Pancreas (tissue), 10 donors: ENCODE data around the gene RFPL2. TPM values are rescaled to one million over a fixed set of nuclear protein-coding genes. Genes with fewer than 3 reads are reported as not detected.
"Not testable (repeated sequence)": the region's sequence is repeated elsewhere in the genome, so short reads cannot be mapped to it uniquely, and the experiment has no call there.

Source experiments
- ATAC-seq, 4 donors: fragments of 200-7000 bp; cut with Tn5 transposase; one replicate each; pipeline versions ENCODE4 v1.8.0 to v1.9.1; 2020; ENCODE audit warnings: mild to moderate bottlenecking in 4 of 4, moderate library complexity in 4 of 4
- DNase-seq, 6 donors: peaks; one replicate each; pipeline ENCODE4 v3.0.0-alpha.2; 2020
- FAIRE-seq: peaks from 2 replicates; lab custom pipeline; 2012; peaks lifted over from hg19 to GRCh38; lab: Jason Lieb, UNC
- H3K27ac ChIP-seq, 4 donors: fragments of 200-600 bp; sonication (generic); 1 replicate in 3 of 4; 2 replicates in 1 of 4; pipeline versions ENCODE4 v1.5.0 to v1.8.0; 2020
- H3K27me3 ChIP-seq, 4 donors: fragments of 200-600 bp; one replicate each; pipeline ENCODE4 v1.8.0; 2021
- H3K36me3 ChIP-seq, 3 donors: fragments of 200-600 bp; sonication (generic) in 1 of 3; one replicate each; pipeline versions ENCODE4 v1.5.0 to v1.8.0; 2020 to 2021
- H3K4me1 ChIP-seq, 3 donors: fragments of 200-600 bp; one replicate each; pipeline ENCODE4 v1.8.0; 2021
- H3K4me3 ChIP-seq, 4 donors: fragments of 200-600 bp; sonication (generic) in 2 of 4; one replicate each; pipeline versions ENCODE4 v1.5.0 to v1.8.0; 2020 to 2021
- H3K9me3 ChIP-seq, 4 donors: fragments of 200-600 bp; one replicate each; pipeline ENCODE4 v1.8.0; 2021
- CTCF ChIP-seq, 4 donors: fragments of 200-600 bp; sonication (generic) in 3 of 4; IDR thresholded peaks; one replicate each; pipeline versions ENCODE4 v1.5.0 to v1.8.0; 2021; ENCODE audit warnings: antibody characterized with exemption in 4 of 4
- WGBS, 2 donors: extraction: QIAGEN DNeasy Blood & Tissue Kit; methylation state at CpG; one replicate each; pipeline ENCODE4 v1.1.7; 2013; 5-methylcytosine and 5-hydroxymethylcytosine counted together
- intact Hi-C, 3 donors: fragments of 100-400 bp; cut with DNase I; formaldehyde crosslinking; loops; one replicate each; pipeline versions ENCODE4 v1.11.1 to v1.14.2; 2022
- polyA plus RNA-seq, 2 donors: library from polyadenylated mRNA; stranded (reverse); fragments of 200-250 nt; gene quantifications; one replicate each; pipeline ENCODE4 v1.2.3, GENCODE V29; 2013
- total RNA-seq, 6 donors: library from RNA; stranded (reverse); fragmentation: NEBNext Ultra II Directional in 4 of 6; extraction: Animal tissue kit (Norgen Biotek cat#: 25700) in 4 of 6; gene quantifications; one replicate each; pipeline versions ENCODE4 v1.2.1 to v1.2.4, GENCODE V29; 2021 to 2023
- donor health status: healthy with polysubstance abuse.
- donor health status: DM: no; HTN: no; CAD: no; lungs with moderate emphysema.
- donor health status: DM: no; HTN: no; CAD: no.
- donor health status: control.
- donor health status: control.
- donor health status: Bipolar disorder and iron deficiency.
- donor health status: DM: yes; HTN: yes; CAD: no.
- donor health status: DM: no; HTN: no; CAD: no.
- donor health status: DM: no; HTN: no; CAD: no.
- donor health status: DM: yes; HTN: yes; CAD: no.

The RFPL2 gene
- total and polyA plus RNA-seq, 8 donors: 0.08 to 1.5 (median 0.19) TPM; not detected in 5

GRCh38 chr22:32193346-32193745 is 11.5 kb downstream of the RFPL2 start:
- H3K4me3 ChIP-seq, H3K4me1 ChIP-seq, intact Hi-C loops, FAIRE-seq, H3K27me3 ChIP-seq, H3K9me3 ChIP-seq, H3K27ac ChIP-seq, ATAC-seq, H3K36me3 ChIP-seq, DNase-seq: not testable (repeated sequence)
- WGBS, 2 donors: 61 to 86% methylated on average over 9 of the region's 9 CpGs

DNA sequence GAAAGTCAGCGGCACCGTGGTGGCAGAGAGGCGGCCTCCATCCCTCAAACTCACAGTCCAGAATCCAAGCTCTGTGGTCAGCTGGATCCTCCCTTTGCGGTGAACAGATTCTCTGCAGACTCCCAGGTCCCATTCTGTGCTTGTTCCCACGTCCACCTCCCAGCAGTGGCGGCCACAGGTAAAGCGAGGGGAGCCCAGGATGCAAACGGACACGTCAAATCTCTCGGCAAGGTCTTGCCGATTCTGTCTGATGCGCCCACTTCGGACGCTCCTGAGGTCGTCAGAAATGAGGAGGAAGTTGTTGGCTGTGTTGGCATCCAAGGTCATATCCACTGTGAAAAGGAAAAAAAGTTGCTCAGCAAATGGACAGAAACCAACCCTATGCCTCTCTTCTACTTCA is 13.9 kb downstream of the RFPL2 start:
- intact Hi-C loops, DNase-seq, ATAC-seq: not testable (repeated sequence)

GRCh38 chr22:32185821-32186220 is 19.1 kb downstream of the RFPL2 start:
- intact Hi-C loops: no loop called here
- no peak for TF ChIP-seq CTCF (IDR thresholded peaks at IDR 0.05)
- H3K4me3 ChIP-seq: no peak overlapping the region
- H3K9me3 ChIP-seq: no peaks in the 10 kb centered on the region
- H3K4me1 ChIP-seq: no peaks in the 10 kb centered on the region
- no peak overlapping the region for H3K27ac ChIP-seq
- FAIRE-seq: no peak
- 77 to 80% methylated on average over 3 of the region's 3 CpGs for WGBS, 2 donors
- no peaks in the 10 kb centered on the region for H3K36me3 ChIP-seq
- DNase-seq: no peak
- peak in 1 of 4 donors; percentile 40 for ATAC-seq
- H3K27me3 ChIP-seq: no peaks in the 10 kb centered on the region

More for the DNA sequence above, 13.9 kb downstream of the RFPL2 start:
- H3K4me1 ChIP-seq, H3K36me3 ChIP-seq, H3K4me3 ChIP-seq, FAIRE-seq, H3K27me3 ChIP-seq, H3K27ac ChIP-seq, H3K9me3 ChIP-seq: not testable (repeated sequence)
- 72 to 84% methylated on average over 15 of the region's 15 CpGs for WGBS, 2 donors

GRCh38 chr22:32183625-32184024 is 21.2 kb downstream of the RFPL2 start:
- Histone ChIP-seq H3K9me3 (no peaks in the 10 kb centered on the region), H3K27ac (no peak overlapping the region), H3K27me3 (no peaks in the 10 kb centered on the region), H3K4me1 (no peaks in the 10 kb centered on the region), H3K36me3 (no peaks in the 10 kb centered on the region), H3K4me3 (no peak overlapping the region)
- TF ChIP-seq CTCF (IDR thresholded peaks at IDR 0.05): no peak
- intact Hi-C loops: no loop called here
- 67 to 78% methylated on average over 3 of the region's 3 CpGs for WGBS, 2 donors
- FAIRE-seq (no peak), ATAC-seq (no peak), DNase-seq (no peak)

- intact Hi-C loops: no loop called here
- no peak overlapping the region for H3K27ac ChIP-seq
- ATAC-seq (no peak), FAIRE-seq (no peak), DNase-seq (no peak)
- H3K36me3 ChIP-seq: no peaks in the 10 kb centered on the region
- H3K4me1 ChIP-seq: no peaks in the 10 kb centered on the region
- no peaks in the 10 kb centered on the region for H3K27me3 ChIP-seq
- H3K4me3 ChIP-seq: no peak overlapping the region
- TF ChIP-seq CTCF (IDR thresholded peaks at IDR 0.05): no peak
- WGBS, 2 donors: 57 to 68% methylated on average over 6 of the region's 6 CpGs
- no peaks in the 10 kb centered on the region for H3K9me3 ChIP-seq
Measured at GRCh38 chr22:32181043-32181442, 23.8 kb downstream of the RFPL2 start.

GRCh38 chr22:32177221-32177765 is 27.6 kb downstream of the RFPL2 start:
- DNase-seq (no peak), ATAC-seq (no peak), FAIRE-seq (no peak)
- H3K36me3 ChIP-seq: no peaks in the 10 kb centered on the region
- H3K4me3 ChIP-seq: no peak overlapping the region
- WGBS, 2 donors: 84 to 85% methylated on average over 8 of the region's 8 CpGs
- peaks cover 0 to 7% (median 0%) of the 10 kb centered on the region in 4 donors for H3K27me3 ChIP-seq
- no peak for TF ChIP-seq CTCF (IDR thresholded peaks at IDR 0.05)
- no peaks in the 10 kb centered on the region for H3K9me3 ChIP-seq
- intact Hi-C loops: no loop called here
- H3K4me1 ChIP-seq: no peaks in the 10 kb centered on the region
- no peak overlapping the region for H3K27ac ChIP-seq
